Stromal cell of bone marrow (primary cell): Measurements from ENCODE around the gene RNF130.
"Not testable (repeated sequence)": the region's sequence is repeated elsewhere in the genome, so short reads cannot be mapped to it uniquely, and the experiment has no call there.

ENCODE experiments used
- DNase-seq: peaks from one replicate; pipeline ENCODE4 v3.0.0-alpha.2; 2012; ENCODE audit warnings: low read depth

Gene RNF130

GRCh38 chr5:179974246-179974945 is 97.2 kb downstream of the RNF130 start:
- no peak for DNase-seq

GRCh38 chr5:179973391-179973790 is 98.2 kb downstream of the RNF130 start:
- DNase-seq, result no peak

GRCh38 chr5:179969110-179969509 is 102.4 kb downstream of the RNF130 start:
- no peak for DNase-seq

- DNase-seq, result no peak
Measured at GRCh38 chr5:179967489-179967888, 104.1 kb downstream of the RNF130 start.

- no peak for DNase-seq
Measured at GRCh38 chr5:179964015-179964414, 107.5 kb downstream of the RNF130 start.

GRCh38 chr5:179963375-179963774 is 108.2 kb downstream of the RNF130 start:
- DNase-seq, result no peak

GRCh38 chr5:179960204-179960831 is 111.2 kb downstream of the RNF130 start:
- DNase-seq, result no peak

GRCh38 chr5:179959641-179960040 is 111.9 kb downstream of the RNF130 start:
- DNase-seq, result no peak

GRCh38 chr5:179959118-179959517 is 112.4 kb downstream of the RNF130 start:
- not testable (repeated sequence) for DNase-seq

- no peak for DNase-seq
Measured at GRCh38 chr5:179955630-179956029, 115.9 kb downstream of the RNF130 start.

- DNase-seq, result no peak
Measured at GRCh38 chr5:179955062-179955461, 116.5 kb downstream of the RNF130 start.

GRCh38 chr5:179954434-179954833 is 117.1 kb downstream of the RNF130 start:
- DNase-seq, result no peak

- no peak for DNase-seq
Measured at GRCh38 chr5:179953987-179954386, 117.6 kb downstream of the RNF130 start.

GRCh38 chr5:179936976-179937681 is 134.4 kb downstream of the RNF130 start:
- DNase-seq, result no peak

GRCh38 chr5:179930788-179931473 is 140.6 kb downstream of the RNF130 start:
- DNase-seq, result no peak

- no peak for DNase-seq
Measured at GRCh38 chr5:179927824-179928223, 143.7 kb downstream of the RNF130 start.

GRCh38 chr5:179926657-179927056 is 144.9 kb downstream of the RNF130 start:
- no peak for DNase-seq

GRCh38 chr5:179923436-179923835 is 148.1 kb downstream of the RNF130 start:
- no peak for DNase-seq

- no peak for DNase-seq
Measured at GRCh38 chr5:179920175-179920574, 151.4 kb downstream of the RNF130 start.

- DNase-seq, result no peak
Measured at GRCh38 chr5:179919487-179920060, 152.0 kb downstream of the RNF130 start.

- DNase-seq, result no peak
Measured at GRCh38 chr5:179918742-179919486, 152.6 kb downstream of the RNF130 start.

- no peak for DNase-seq
Measured at GRCh38 chr5:179916523-179916922, 155.0 kb downstream of the RNF130 start.
